ENCODE data around the gene ZNF516. TPM values are rescaled to one million over a fixed set of nuclear protein-coding genes. Genes with fewer than 3 reads are reported as not detected.
A peak's percentile ranks its signal among the peaks of the same experiment; 100 is the strongest.

Gene ZNF516
- total RNA-seq, 2 experiments from 2014 or later = 2.7 to 4.8 TPM

DNA sequence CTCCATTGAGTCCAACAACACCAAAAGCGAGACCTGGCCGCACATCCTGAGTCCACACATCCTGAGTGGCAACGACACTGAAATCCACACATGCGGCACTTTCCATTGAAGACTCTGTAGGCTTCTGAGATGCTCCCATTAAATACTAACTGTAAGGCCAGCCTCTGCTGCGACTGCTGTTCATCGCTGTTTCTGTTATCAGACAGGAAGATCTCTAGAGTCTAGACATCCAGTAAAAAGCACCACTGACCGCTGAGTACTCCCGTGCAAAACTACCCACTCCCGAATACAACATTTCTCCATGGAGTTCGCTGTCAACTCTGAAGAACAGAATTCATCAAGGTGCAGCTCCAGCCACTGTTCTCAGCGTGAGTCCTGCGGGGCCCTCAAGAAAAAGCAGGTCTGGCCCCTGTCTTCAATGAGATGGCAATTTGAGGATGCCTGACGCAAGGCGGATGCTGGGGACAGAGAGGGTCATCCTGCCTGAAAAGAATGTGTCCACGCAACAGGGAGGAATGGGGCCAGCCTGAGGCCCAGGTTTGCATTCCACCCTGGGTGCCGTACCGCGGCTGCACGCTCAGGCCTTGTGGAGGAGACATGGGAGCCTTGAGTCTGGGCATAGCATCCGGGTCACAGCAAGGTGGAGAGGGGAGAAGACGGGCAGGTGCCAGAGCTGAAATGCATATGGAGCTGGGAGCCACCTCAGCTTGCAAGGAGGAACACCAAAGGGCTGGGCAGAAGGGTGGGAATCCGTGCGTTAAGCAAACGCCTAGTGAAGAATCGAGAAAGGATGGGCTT is 61.9 kb downstream of the ZNF516 start:
- CTCF ChIA-PET = no interaction called here

GRCh38 chr18:76432274-76432755 is 62.7 kb downstream of the ZNF516 start:
- POLR2A ChIA-PET = no interaction called here
- CTCF ChIA-PET = no interaction called here
- intact Hi-C loops (cut with micrococcal nuclease) = no loop called here
- Mint-ChIP-seq H3K27me3 (no peaks in the 10 kb centered on the region), H3K9me3 (no peaks in the 10 kb centered on the region), H3K4me3 (no peak overlapping the region), H3K36me3 (no peaks in the 10 kb centered on the region), H3K4me1 (ENCODE audit: low read depth) (no peaks in the 10 kb centered on the region), H3K27ac (no peak overlapping the region)
- DNase-seq = no peak

More for the DNA sequence above, 61.9 kb downstream of the ZNF516 start:
- DNase-seq = no peak
- H3K4me3 Mint-ChIP-seq = no peak overlapping the region
- no peaks in the 10 kb centered on the region for H3K27me3 Mint-ChIP-seq
- no peak overlapping the region for H3K27ac Mint-ChIP-seq
- POLR2A ChIA-PET = no interaction called here
- no peaks in the 10 kb centered on the region for H3K9me3 Mint-ChIP-seq
- intact Hi-C loops (cut with micrococcal nuclease) = no loop called here
- H3K4me1 Mint-ChIP-seq (ENCODE audit: low read depth) = no peaks in the 10 kb centered on the region
- no peaks in the 10 kb centered on the region for H3K36me3 Mint-ChIP-seq

- POLR2A ChIA-PET = no interaction called here
- H3K4me1 Mint-ChIP-seq (ENCODE audit: low read depth) = no peaks in the 10 kb centered on the region
- H3K27me3 Mint-ChIP-seq = no peaks in the 10 kb centered on the region
- no peak for DNase-seq
- H3K27ac Mint-ChIP-seq = no peak overlapping the region
- intact Hi-C loops (cut with micrococcal nuclease) = no loop called here
- CTCF ChIA-PET = no interaction called here
- H3K4me3 Mint-ChIP-seq = no peak overlapping the region
- no peaks in the 10 kb centered on the region for H3K36me3 Mint-ChIP-seq
- no peaks in the 10 kb centered on the region for H3K9me3 Mint-ChIP-seq
These were observed 63.4 kb downstream of the ZNF516 start for GRCh38 chr18:76431437-76432273.

- no peak overlapping the region for H3K4me3 Mint-ChIP-seq
- no peaks in the 10 kb centered on the region for H3K4me1 Mint-ChIP-seq (ENCODE audit: low read depth)
- intact Hi-C loops (cut with micrococcal nuclease) = no loop called here
- no peak for DNase-seq
- peaks cover 2% of the 10 kb centered on the region for H3K27me3 Mint-ChIP-seq
- H3K27ac Mint-ChIP-seq = no peak overlapping the region
- H3K36me3 Mint-ChIP-seq = no peaks in the 10 kb centered on the region
- POLR2A ChIA-PET = no interaction called here
- H3K9me3 Mint-ChIP-seq = no peaks in the 10 kb centered on the region
- CTCF ChIA-PET = no interaction called here
These were observed 64.4 kb downstream of the ZNF516 start for GRCh38 chr18:76430636-76431035.

DNA sequence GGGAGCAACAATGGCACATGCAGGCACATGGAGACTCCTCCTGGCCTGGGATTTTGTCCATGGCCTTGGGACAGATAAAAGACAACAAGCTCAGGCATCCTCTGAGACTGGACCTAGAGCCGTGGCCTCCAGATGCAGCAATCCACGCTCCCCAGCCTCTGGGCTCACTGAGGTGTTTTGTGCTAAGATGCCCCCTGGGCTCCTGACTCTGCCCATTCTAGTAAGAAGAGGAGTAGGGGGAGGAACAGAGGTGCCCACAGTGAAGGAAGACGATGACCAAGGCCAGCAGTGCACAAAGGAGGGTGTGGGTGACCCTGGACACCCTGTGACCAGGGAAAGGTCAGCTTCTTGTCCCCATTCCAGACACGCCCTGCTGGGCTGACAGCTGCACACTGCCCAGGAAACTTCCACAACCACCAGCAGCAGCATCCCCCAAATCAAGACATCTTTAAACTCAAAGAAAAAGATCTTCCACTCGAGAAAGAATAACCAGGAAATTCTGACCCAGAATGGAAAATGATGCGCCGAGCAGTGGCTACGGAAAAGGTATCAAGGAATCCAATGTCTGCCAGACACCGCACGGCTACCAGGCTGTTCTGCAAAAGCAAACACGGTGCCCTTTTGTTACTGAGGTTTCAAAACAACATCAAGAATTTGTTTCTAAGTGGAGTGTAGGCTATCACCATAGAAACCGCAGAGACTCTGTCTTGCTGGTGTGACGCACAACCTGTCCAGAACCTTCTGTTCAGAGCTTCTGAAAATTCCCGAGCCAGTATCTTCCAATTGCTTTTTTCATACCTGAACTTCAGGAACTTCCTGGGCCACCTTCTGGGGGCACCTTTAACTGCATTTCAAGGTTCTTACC is 65.5 kb downstream of the ZNF516 start:
- CTCF ChIA-PET = interaction anchor here (0.6 to 1.3 kb wide), 2 partner anchors 30 to 168 kb away, joined by 3 to 5 read pairs; no protein-coding TSS in a partner anchor
- no peaks in the 10 kb centered on the region for H3K4me1 Mint-ChIP-seq (ENCODE audit: low read depth)
- intact Hi-C loops (cut with micrococcal nuclease) = no loop called here
- H3K4me3 Mint-ChIP-seq = no peak overlapping the region
- no peaks in the 10 kb centered on the region for H3K36me3 Mint-ChIP-seq
- H3K27me3 Mint-ChIP-seq = peaks cover 2% of the 10 kb centered on the region
- H3K9me3 Mint-ChIP-seq = no peaks in the 10 kb centered on the region
- no peak for DNase-seq
- POLR2A ChIA-PET = no interaction called here
- H3K27ac Mint-ChIP-seq = no peak overlapping the region

DNA sequence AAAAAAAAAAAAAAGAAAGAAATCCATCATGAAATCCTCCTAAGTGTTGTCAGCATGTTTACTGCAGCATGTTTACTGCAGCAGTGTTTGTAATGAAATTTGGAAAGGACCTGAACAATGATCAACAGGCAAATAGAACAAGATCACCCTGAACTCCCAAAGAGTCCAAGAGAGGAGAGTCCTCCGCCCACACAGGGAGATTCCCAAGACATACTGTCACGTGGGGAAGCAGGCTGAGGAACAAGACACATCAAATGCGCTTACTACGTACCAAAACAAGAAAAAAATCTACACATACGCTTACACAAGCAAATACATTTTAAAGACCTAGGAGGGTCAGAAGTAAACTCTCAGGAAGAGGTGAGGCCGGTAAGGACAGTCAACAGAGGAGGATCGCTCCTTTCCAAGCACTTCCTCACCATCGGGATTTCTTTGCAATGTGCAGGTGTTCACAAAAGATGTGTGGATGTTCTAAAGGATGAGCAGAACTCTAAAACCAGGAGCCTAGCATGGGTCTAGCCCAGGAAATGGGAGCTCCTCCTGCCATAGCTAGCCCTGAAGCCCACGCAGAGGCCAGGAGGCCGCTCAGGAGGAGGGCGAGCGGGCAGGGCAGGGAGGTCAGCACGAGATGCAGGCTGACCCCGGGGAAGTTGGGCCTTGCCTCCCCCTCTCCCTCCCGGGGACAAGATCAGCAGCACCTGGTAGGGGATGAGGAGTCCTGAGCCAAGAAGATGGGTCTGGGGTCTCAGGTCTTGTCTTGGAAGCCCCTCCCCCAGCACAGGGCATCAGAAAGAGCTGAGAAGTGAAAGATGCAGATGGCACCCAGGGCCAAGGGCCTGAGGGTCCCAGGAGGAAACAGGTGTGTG is 66.4 kb downstream of the ZNF516 start:
- H3K4me3 Mint-ChIP-seq = no peak overlapping the region
- H3K36me3 Mint-ChIP-seq = no peaks in the 10 kb centered on the region
- intact Hi-C loops (cut with micrococcal nuclease) = no loop called here
- H3K9me3 Mint-ChIP-seq = no peaks in the 10 kb centered on the region
- H3K27ac Mint-ChIP-seq = no peak overlapping the region
- peaks cover 2% of the 10 kb centered on the region for H3K27me3 Mint-ChIP-seq
- H3K4me1 Mint-ChIP-seq (ENCODE audit: low read depth) = no peaks in the 10 kb centered on the region
- ChIA-PET POLR2A (no interaction called here), CTCF (interaction anchor here (0.6 to 1.3 kb wide), 4 partner anchors 25 to 259 kb away, joined by 3 to 5 read pairs (median 4); no protein-coding TSS in a partner anchor)
- no peak for DNase-seq

GRCh38 chr18:76426737-76427305 is 68.2 kb downstream of the ZNF516 start:
- Mint-ChIP-seq H3K36me3 (no peaks in the 10 kb centered on the region), H3K27ac (no peak overlapping the region), H3K27me3 (peaks cover 2% of the 10 kb centered on the region), H3K9me3 (no peaks in the 10 kb centered on the region), H3K4me3 (no peak overlapping the region), H3K4me1 (ENCODE audit: low read depth) (no peaks in the 10 kb centered on the region)
- POLR2A ChIA-PET = no interaction called here
- intact Hi-C loops (cut with micrococcal nuclease) = loop anchor here (1.0 kb wide), 1 partner anchor 28 kb away; no protein-coding TSS in a partner anchor
- peak; percentile 45 for DNase-seq
- CTCF ChIA-PET = interaction anchor here (1.7 to 2.4 kb wide), 2 partner anchors 18 to 26 kb away, joined by 6 to 29 read pairs; no protein-coding TSS in a partner anchor

DNA sequence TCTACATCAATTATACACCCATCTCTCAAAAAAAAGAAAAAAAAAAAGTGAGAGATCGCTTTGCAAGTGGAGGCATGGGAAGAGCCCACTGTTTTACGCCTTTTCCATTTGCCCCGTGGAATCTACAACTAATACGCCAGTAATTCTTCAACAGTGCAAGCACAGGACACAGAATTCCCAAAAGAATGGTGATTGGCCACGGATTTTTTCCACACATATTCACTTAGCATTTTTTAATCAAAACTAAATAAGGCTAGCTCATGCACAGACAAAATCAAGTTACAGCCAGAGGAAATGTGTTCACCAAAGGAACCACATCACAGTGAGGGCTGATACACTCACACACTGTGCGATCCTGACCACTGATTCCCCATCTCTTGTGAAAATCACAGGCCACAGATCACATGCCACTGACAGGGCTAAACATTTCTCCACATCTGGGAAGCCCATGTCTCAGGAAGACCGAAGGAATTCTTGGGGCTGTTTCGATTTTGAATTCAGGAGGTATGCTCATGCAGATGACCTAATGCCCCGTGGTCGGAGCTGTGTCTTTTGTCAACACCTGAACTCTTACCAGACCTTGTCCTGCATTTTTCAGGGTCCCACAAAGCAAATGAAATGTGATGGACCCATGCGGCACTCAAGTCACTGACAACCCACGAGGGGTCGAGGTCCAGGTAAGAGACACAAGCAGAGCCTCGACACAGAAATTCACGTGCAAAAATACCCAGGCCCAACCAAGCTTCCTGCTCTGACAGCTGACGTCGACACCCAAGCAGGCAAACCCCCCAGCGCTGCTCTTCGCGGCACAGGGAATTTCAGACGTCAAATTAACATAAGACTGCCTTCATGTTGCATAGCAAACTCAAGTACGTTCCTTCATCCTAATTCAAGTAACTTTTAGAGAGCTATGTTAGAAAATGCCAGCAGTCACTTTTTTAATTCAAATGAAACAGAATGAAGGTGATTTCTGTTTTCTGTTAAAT is 69.6 kb downstream of the ZNF516 start:
- Mint-ChIP-seq H3K9me3 (no peaks in the 10 kb centered on the region), H3K4me3 (no peak overlapping the region), H3K36me3 (no peaks in the 10 kb centered on the region), H3K27ac (no peak overlapping the region), H3K4me1 (ENCODE audit: low read depth) (no peaks in the 10 kb centered on the region), H3K27me3 (peaks cover 2% of the 10 kb centered on the region)
- intact Hi-C loops (cut with micrococcal nuclease) = loop anchor here (1.0 kb wide), 1 partner anchor 26 kb away; no protein-coding TSS in a partner anchor
- DNase-seq = no peak
- CTCF ChIA-PET = interaction anchor here (1.1 to 2.4 kb wide), 3 partner anchors 10 to 25 kb away, joined by 3 to 29 read pairs (median 6); no protein-coding TSS in a partner anchor
- POLR2A ChIA-PET = no interaction called here

GRCh38 chr18:76422838-76423237 is 72.2 kb downstream of the ZNF516 start:
- intact Hi-C loops (cut with micrococcal nuclease) = no loop called here

DNA sequence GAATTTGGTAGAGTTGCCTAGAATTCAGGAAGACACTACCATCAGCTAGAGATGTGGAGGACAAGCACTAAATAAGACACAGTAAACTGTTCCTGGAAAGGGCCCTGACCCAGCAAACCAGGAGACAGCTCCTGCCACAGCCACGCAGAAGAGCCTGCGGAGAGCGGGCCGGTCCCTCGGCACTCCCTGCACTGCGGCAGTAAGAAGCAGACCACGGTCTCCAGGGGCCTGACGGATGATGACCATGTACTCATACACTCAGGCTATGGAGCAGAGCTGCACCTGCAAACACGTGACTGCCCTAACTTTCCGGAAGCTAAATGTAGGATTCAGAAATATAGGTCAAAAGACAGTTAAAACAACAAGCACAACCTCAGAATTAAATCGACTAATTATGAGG is 72.9 kb downstream of the ZNF516 start:
- Mint-ChIP-seq H3K4me1 (ENCODE audit: low read depth) (no peaks in the 10 kb centered on the region), H3K4me3 (no peak overlapping the region), H3K27me3 (peaks cover 8% of the 10 kb centered on the region), H3K36me3 (no peaks in the 10 kb centered on the region), H3K9me3 (no peaks in the 10 kb centered on the region), H3K27ac (no peak overlapping the region)
- intact Hi-C loops (cut with micrococcal nuclease) = no loop called here
- no peak for DNase-seq
- POLR2A ChIA-PET = interaction anchor here (0.5 kb wide), 1 partner anchor 33 kb away, joined by 3 read pairs; no protein-coding TSS in a partner anchor
- CTCF ChIA-PET = no interaction called here

More at GRCh38 chr18:76422838-76423237, 72.2 kb downstream of the ZNF516 start:
- Mint-ChIP-seq H3K4me3 (no peak overlapping the region), H3K4me1 (ENCODE audit: low read depth) (no peaks in the 10 kb centered on the region), H3K9me3 (no peaks in the 10 kb centered on the region), H3K27ac (no peak overlapping the region), H3K27me3 (peaks cover 8% of the 10 kb centered on the region), H3K36me3 (no peaks in the 10 kb centered on the region)
- POLR2A ChIA-PET = interaction anchor here (0.5 kb wide), 1 partner anchor 34 kb away, joined by 3 read pairs; no protein-coding TSS in a partner anchor
- no peak for DNase-seq
- CTCF ChIA-PET = no interaction called here
